Measurements from ENCODE around the gene TBL1XR1. TPM values are rescaled to one million over a fixed set of nuclear protein-coding genes. Genes with fewer than 3 reads are reported as not detected.
A peak's percentile ranks its signal among the peaks of the same experiment; 100 is the strongest.

Gene TBL1XR1
- total RNA-seq, 1 experiment from 2014 or later: 175 TPM

- no peak overlapping the region for H2BK20ac ChIP-seq (ENCODE audit: low read depth, low read length, poor library complexity, severe bottlenecking)
- no peaks in the 10 kb centered on the region for H3K23me2 ChIP-seq (ENCODE audit: insufficient read length, low read depth, low read length, poor library complexity, severe bottlenecking)
- H3T11ph ChIP-seq (ENCODE audit: low read length): no peak overlapping the region
- no peak overlapping the region for H3K27ac ChIP-seq (ENCODE audit: insufficient read length, low read depth, low read length)
- H4K20me1 ChIP-seq (ENCODE audit: control insufficient read depth, insufficient read depth, insufficient read length): no peaks in the 10 kb centered on the region
- no peak overlapping the region for H3K4me2 ChIP-seq (ENCODE audit: insufficient read depth, insufficient read length, low read length)
- no peak overlapping the region for H2BK12ac ChIP-seq (ENCODE audit: insufficient read length, low read depth, low read length)
- H2AK5ac ChIP-seq (ENCODE audit: insufficient read length, low read length): no peak overlapping the region
- no peak overlapping the region for H2BK15ac ChIP-seq (ENCODE audit: low read depth, low read length)
- DNase-seq: no peak
- H3K4ac ChIP-seq (ENCODE audit: low read depth, low read length): no peak overlapping the region
- H2BK5ac ChIP-seq (ENCODE audit: insufficient read length, low read length): no peak overlapping the region
- no peak overlapping the region for H3K14ac ChIP-seq (ENCODE audit: insufficient read depth, low read length)
- no peak overlapping the region for H4K5ac ChIP-seq (ENCODE audit: insufficient read length, low read depth, low read length)
- H3K79me1 ChIP-seq (ENCODE audit: insufficient read depth, low read depth, low read length, poor library complexity, severe bottlenecking): peaks cover 3% of the 10 kb centered on the region
- H2AFZ ChIP-seq (ENCODE audit: low read length): no peak overlapping the region
- no peaks in the 10 kb centered on the region for H3K27me3 ChIP-seq (ENCODE audit: insufficient read depth, low read length)
- H3K9ac ChIP-seq (ENCODE audit: extremely low read depth, insufficient read length, low read length): no peak overlapping the region
- H3K9me3 Mint-ChIP-seq: no peaks in the 10 kb centered on the region
- H4K8ac ChIP-seq (replicated peaks; ENCODE audit: insufficient read length, low read depth, low read length): no peak overlapping the region
- no peak overlapping the region for H2BK120ac ChIP-seq (ENCODE audit: low read depth, low read length, poor library complexity, severe bottlenecking)
- H3K79me2 ChIP-seq (ENCODE audit: insufficient read depth, low read length): peaks cover 46% of the 10 kb centered on the region
- no peak overlapping the region for H3K56ac ChIP-seq (ENCODE audit: insufficient read length, low read depth, low read length)
- no peaks in the 10 kb centered on the region for H3K9me3 ChIP-seq (ENCODE audit: control insufficient read depth, low read depth, low read length)
- H3K36me3 Mint-ChIP-seq (ENCODE audit: insufficient read depth in 1 of 3, low read depth in 3 of 3): peaks cover 0 to 7% (median 0%) of the 10 kb centered on the region in 3 experiments; a peak in 1 of 7 replicates
- 0 out of 7 replicates have a peak overlapping the region, but pooled peaks of 1 of the 3 experiments have one; percentile 26 for H3K27ac Mint-ChIP-seq
- WGBS (ENCODE audit: extremely low coverage, insufficient read length, low lambda C conversion rate): no CpG with 5 or more reads among the region's 2 CpGs
- peaks cover 62 to 79% of the 10 kb centered on the region in 2 experiments for H3K4me1 Mint-ChIP-seq
- no peak overlapping the region for H3K4me3 Mint-ChIP-seq
- no peak for TF ChIP-seq CTCF (conservative IDR thresholded peaks at IDR 0.05)
- no peak overlapping the region for H4K91ac ChIP-seq (ENCODE audit: insufficient read length, low read depth, low read length)
- no peak overlapping the region for H3K18ac ChIP-seq (ENCODE audit: insufficient read length, low read depth, low read length)
- H3K23ac ChIP-seq (ENCODE audit: insufficient read length, low read depth, low read length): no peak overlapping the region
- H3K27me3 Mint-ChIP-seq (ENCODE audit: low read depth): no peaks in the 10 kb centered on the region
- peaks cover 7% of the 10 kb centered on the region; the same call in 1 of the 2 replicates for H3K4me1 ChIP-seq (ENCODE audit: insufficient read depth, low read length)
Measured at GRCh38 chr3:177108648-177109047, 88.6 kb downstream of the TBL1XR1 start.

Data from H9 (cell line).